ENCODE results near the gene ACP7. TPM values are rescaled to one million over a fixed set of nuclear protein-coding genes. Genes with fewer than 3 reads are reported as not detected.

Gene ACP7
- total and polyA plus RNA-seq, 2 donors (not counting 1 experiment from before 2014, with no cell fraction given) = not detected

DNA sequence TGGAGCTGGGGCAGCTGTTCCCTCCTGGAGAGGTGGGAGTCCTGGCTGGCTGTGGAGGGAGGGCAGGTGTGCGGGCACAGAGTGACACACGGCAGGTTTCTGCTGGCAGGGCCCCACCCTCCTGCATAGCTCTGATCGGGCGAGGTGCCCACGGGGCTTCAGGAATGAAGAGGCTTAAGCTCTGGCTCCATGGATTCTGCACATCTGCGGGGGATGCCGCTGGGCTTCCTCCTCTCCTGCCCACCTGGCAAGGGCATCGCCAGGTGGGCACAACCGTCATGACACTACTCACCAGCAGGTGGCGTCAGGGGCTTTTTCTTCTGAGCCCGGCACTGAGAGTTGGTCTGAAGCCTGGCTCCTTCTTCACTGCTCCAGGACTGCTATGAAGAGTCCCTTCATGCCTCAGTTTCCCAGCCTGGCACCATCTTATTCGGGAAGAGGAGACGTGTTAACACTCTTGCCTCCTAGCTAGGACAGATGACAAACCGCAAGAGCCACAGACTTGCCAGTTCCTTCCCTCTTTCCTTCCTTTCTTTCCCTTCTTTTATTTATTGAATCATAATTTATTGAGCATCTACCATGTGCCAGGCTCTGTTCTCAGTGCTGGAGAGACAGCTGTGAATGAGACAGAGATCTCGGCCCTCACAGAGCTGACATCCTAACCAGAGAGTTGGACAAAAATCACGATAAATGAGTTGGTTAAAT, 26.2 kb downstream of the ACP7 start:
- DNase-seq (ENCODE audit: low read depth in 2 of 2) = peak in 1 of 2 donors; percentile 27
- H3K36me3 ChIP-seq (ENCODE audit: control insufficient read depth, insufficient read depth, low read length) = no peaks in the 10 kb centered on the region

DNA sequence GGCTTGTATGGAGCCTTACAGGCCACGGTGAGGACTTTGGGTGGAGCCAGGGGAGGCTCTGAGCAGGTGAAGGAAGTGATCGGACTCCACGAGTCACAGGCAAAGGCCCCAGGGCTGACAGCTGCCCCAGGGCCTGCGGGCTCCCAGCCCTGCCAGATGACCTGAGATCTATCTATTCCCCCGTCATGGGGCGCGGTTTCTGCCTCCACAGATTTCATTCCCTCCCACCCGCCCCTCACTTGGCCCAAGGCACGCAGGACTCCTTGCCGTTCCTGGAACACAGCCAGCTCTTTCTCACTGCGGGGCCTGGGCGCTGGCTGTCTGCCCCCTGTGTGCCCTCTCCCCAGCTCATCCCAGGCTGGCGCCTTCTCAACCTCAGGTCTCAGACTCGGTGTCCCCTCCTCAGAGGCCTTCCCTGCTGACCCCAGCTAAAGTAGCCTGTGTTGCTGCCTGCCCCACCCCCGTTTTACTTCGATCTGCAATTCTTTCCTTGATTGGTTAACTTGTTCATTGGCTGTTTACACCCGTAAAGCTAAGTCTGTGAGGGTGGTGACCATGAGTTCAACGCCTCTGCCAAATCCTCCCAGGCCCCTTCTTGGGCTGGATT, 27.5 kb downstream of the ACP7 start:
- H4K20me1 ChIP-seq (ENCODE audit: control insufficient read depth, extremely low read depth, insufficient read depth, low read length) = no peaks in the 10 kb centered on the region
- no peaks in the 10 kb centered on the region for H3K27me3 ChIP-seq (ENCODE audit: control insufficient read depth, insufficient read depth, low read length)
- H3K27ac ChIP-seq (ENCODE audit: insufficient read depth, low read length) = no peak overlapping the region
- H2AFZ ChIP-seq (ENCODE audit: low read length) = no peak overlapping the region
- H3K79me2 ChIP-seq (ENCODE audit: control insufficient read depth, insufficient read depth, low read length) = no peaks in the 10 kb centered on the region
- DNase-seq (ENCODE audit: low read depth in 2 of 2) = no peak
- no peak overlapping the region for H3K4me3 ChIP-seq (replicated peaks in 1 of 4; ENCODE audit: control extremely low read depth in 1 of 4, insufficient read depth in 1 of 4, low read depth in 3 of 4, low read length in 4 of 4)
- no peak overlapping the region for H3K4me2 ChIP-seq (ENCODE audit: extremely low read depth, insufficient read depth, low read length)
- H3K36me3 ChIP-seq (ENCODE audit: control insufficient read depth, insufficient read depth, low read length) = no peaks in the 10 kb centered on the region
- no peaks in the 10 kb centered on the region for H3K4me1 ChIP-seq (ENCODE audit: control insufficient read depth, extremely low read depth, insufficient read depth, low read length)
- TF ChIP-seq, protein P1, sequence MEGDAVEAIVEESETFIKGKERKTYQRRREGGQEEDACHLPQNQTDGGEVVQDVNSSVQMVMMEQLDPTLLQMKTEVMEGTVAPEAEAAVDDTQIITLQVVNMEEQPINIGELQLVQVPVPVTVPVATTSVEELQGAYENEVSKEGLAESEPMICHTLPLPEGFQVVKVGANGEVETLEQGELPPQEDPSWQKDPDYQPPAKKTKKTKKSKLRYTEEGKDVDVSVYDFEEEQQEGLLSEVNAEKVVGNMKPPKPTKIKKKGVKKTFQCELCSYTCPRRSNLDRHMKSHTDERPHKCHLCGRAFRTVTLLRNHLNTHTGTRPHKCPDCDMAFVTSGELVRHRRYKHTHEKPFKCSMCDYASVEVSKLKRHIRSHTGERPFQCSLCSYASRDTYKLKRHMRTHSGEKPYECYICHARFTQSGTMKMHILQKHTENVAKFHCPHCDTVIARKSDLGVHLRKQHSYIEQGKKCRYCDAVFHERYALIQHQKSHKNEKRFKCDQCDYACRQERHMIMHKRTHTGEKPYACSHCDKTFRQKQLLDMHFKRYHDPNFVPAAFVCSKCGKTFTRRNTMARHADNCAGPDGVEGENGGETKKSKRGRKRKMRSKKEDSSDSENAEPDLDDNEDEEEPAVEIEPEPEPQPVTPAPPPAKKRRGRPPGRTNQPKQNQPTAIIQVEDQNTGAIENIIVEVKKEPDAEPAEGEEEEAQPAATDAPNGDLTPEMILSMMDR (conservative IDR thresholded peaks at IDR 0.05 in 1 of 2, IDR thresholded peaks at IDR 0.05 in 1 of 2; ENCODE audit: low read depth in 1 of 2, low read length in 2 of 2) = no peak
- TF ChIP-seq EZH2 (IDR thresholded peaks at IDR 0.05; ENCODE audit: low read length, missing control alignments) = no peak
- H3K9me3 ChIP-seq (ENCODE audit: control insufficient read depth, insufficient read depth, low read depth, low read length) = no peaks in the 10 kb centered on the region
- H3K9ac ChIP-seq (ENCODE audit: insufficient read depth, low read length) = no peak overlapping the region

More for the DNA sequence above, 26.2 kb downstream of the ACP7 start:
- Histone ChIP-seq H3K27me3 (ENCODE audit: control insufficient read depth, insufficient read depth, low read length) (no peaks in the 10 kb centered on the region), H3K9ac (ENCODE audit: insufficient read depth, low read length) (no peak overlapping the region), H3K9me3 (ENCODE audit: control insufficient read depth, insufficient read depth, low read depth, low read length) (no peaks in the 10 kb centered on the region), H3K4me1 (ENCODE audit: control insufficient read depth, extremely low read depth, insufficient read depth, low read length) (no peaks in the 10 kb centered on the region), H4K20me1 (ENCODE audit: control insufficient read depth, extremely low read depth, insufficient read depth, low read length) (no peaks in the 10 kb centered on the region), H3K79me2 (ENCODE audit: control insufficient read depth, insufficient read depth, low read length) (no peaks in the 10 kb centered on the region), H2AFZ (ENCODE audit: low read length) (no peak overlapping the region), H3K4me2 (ENCODE audit: extremely low read depth, insufficient read depth, low read length) (no peak overlapping the region), H3K4me3 (replicated peaks in 1 of 4; ENCODE audit: control extremely low read depth in 1 of 4, insufficient read depth in 1 of 4, low read depth in 3 of 4, low read length in 4 of 4) (no peak overlapping the region), H3K27ac (ENCODE audit: insufficient read depth, low read length) (no peak overlapping the region)
- TF ChIP-seq EZH2 (IDR thresholded peaks at IDR 0.05; ENCODE audit: low read length, missing control alignments) = no peak
- TF ChIP-seq, protein P1 (conservative IDR thresholded peaks at IDR 0.05 in 1 of 2, IDR thresholded peaks at IDR 0.05 in 1 of 2; ENCODE audit: low read depth in 1 of 2, low read length in 2 of 2) = peak; percentile 71 to 72

DNA sequence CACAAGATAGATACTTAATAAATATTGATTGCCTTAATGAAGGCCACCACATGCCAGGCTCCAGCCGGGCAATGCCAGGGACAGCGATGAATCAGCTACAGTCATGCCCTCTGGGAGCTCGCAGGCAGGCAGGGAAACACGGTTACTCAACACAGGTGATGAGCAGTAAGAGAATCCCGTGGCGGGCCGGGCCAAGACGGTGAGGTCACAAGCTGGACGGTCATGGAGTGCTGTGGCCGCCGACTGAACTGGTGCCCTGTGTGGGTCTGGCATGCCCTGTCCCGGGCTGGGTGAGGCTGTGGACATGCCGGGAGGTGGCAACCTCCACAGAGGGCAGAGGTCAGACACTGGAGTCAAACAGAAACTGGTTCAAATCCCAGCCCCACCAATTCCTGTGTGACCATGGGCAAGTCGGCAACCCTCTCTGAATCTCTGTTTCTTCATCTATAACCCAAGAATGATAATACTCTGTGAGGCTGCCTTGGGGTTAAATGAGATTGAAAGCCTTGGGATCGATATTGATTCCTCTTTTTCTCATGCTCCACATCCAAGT, 28.2 kb downstream of the ACP7 start:
- H3K9ac ChIP-seq (ENCODE audit: insufficient read depth, low read length) = no peak overlapping the region
- TF ChIP-seq, protein P1 (conservative IDR thresholded peaks at IDR 0.05 in 1 of 2, IDR thresholded peaks at IDR 0.05 in 1 of 2; ENCODE audit: low read depth in 1 of 2, low read length in 2 of 2) = no peak
- no peak for TF ChIP-seq EZH2 (IDR thresholded peaks at IDR 0.05; ENCODE audit: low read length, missing control alignments)

More for the DNA sequence above, 28.2 kb downstream of the ACP7 start:
- H3K79me2 ChIP-seq (ENCODE audit: control insufficient read depth, insufficient read depth, low read length) = no peaks in the 10 kb centered on the region
- DNase-seq (ENCODE audit: low read depth in 2 of 2) = peak in 1 of 2 donors; percentile 51
- H3K9me3 ChIP-seq (ENCODE audit: control insufficient read depth, insufficient read depth, low read depth, low read length) = no peaks in the 10 kb centered on the region
- no peaks in the 10 kb centered on the region for H4K20me1 ChIP-seq (ENCODE audit: control insufficient read depth, extremely low read depth, insufficient read depth, low read length)
- no peaks in the 10 kb centered on the region for H3K36me3 ChIP-seq (ENCODE audit: control insufficient read depth, insufficient read depth, low read length)
- H2AFZ ChIP-seq (ENCODE audit: low read length) = no peak overlapping the region
- no peak overlapping the region for H3K27ac ChIP-seq (ENCODE audit: insufficient read depth, low read length)
- no peak overlapping the region for H3K4me2 ChIP-seq (ENCODE audit: extremely low read depth, insufficient read depth, low read length)
- no peaks in the 10 kb centered on the region for H3K4me1 ChIP-seq (ENCODE audit: control insufficient read depth, extremely low read depth, insufficient read depth, low read length)
- no peaks in the 10 kb centered on the region for H3K27me3 ChIP-seq (ENCODE audit: control insufficient read depth, insufficient read depth, low read length)
- no peak overlapping the region for H3K4me3 ChIP-seq (replicated peaks in 1 of 4; ENCODE audit: control extremely low read depth in 1 of 4, insufficient read depth in 1 of 4, low read depth in 3 of 4, low read length in 4 of 4)

Measured in fibroblast of lung (primary cell).